Esophagus mucosa (tissue), 1 donor: Measurements from ENCODE around the gene BRAT1. TPM values are rescaled to one million over a fixed set of nuclear protein-coding genes. Genes with fewer than 3 reads are reported as not detected.
A peak's percentile ranks its signal among the peaks of the same experiment; 100 is the strongest.

Experiments used
- ATAC-seq: fragments of 200-7000 bp; cut with Tn5 transposase; one replicate; pipeline ENCODE4 v1.9.1; 2020
- total RNA-seq: library from RNA; stranded (reverse); gene quantifications from one replicate; pipeline ENCODE4 v1.2.4, GENCODE V29; 2023
- donor health status: DM: yes; HTN: yes; CAD: no.

BRAT1 gene
- total RNA-seq, 1 donor from 2014 or later: 11.9 TPM

DNA sequence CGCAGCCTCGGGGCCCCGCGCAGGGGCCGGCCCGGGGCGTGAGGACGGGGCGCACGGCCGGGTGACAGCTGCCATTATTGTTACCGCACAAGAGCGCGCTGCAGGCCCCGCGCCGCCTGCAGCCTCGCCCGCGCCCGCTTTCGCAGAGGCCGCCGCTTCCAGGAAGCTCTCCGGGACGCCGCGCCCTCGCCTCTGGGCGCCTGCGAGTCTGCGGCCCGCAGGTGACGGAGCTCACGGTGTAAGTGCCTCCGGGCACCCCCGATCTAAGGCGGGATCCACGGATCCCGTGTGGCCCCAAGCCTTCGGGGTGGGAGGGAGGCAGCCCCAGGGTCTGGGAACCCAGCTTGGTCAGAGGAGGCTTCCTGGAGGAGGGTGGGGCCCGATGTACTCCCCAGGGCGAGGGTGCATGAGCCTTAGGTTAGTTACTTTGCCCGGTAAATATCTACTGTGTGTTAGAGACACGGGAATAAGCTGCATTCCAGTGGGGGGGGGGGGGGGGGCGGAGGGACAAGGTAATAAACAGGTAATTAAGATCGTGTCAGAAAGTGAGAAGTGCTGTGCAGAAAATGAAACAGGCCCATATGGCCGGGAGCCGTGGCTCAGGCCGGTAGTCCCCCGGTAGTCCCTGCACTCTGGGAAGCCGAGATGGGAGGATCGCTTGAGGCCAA, 4.1 kb upstream of the BRAT1 start:
- ATAC-seq: peak; percentile 7

GRCh38 chr7:2558629-2559282, 3.4 kb upstream of the BRAT1 start, which contains the start of gene IQCE:
Gene IQCE, plus strand, starts transcription at chr7:2558979. Its CDS starts 203 bp downstream, at chr7:2559182.
- peak; percentile 73 for ATAC-seq

DNA sequence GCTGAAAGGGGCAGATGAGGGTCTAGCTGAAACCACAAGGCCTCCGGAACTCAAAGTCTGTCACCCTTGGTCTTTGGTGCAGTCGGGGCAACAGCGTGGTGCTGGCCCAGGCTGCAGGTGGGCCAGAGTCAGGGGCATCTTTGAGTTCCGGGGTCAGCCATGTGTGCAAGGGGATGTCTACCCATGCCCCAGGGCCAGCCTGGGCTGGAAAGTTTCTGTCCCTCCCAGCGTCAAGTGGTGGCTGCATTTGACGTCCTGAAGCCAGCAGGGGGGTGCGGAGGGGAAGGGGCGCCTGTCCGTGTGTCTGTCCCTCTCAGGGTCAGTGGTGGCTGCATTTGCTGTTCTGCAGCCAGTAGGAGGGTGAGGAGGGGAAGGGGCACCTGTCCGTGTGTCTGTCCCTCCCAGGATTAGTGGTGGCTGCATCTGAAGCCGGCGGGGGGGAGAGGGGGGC, 638 bp downstream of the BRAT1 start:
- no peak for ATAC-seq

- ATAC-seq: peak; percentile 3
Measured at GRCh38 chr7:2553831-2554581, 1.3 kb downstream of the BRAT1 start.

- ATAC-seq: no peak
Measured at GRCh38 chr7:2553108-2553507, 2.2 kb downstream of the BRAT1 start.

DNA sequence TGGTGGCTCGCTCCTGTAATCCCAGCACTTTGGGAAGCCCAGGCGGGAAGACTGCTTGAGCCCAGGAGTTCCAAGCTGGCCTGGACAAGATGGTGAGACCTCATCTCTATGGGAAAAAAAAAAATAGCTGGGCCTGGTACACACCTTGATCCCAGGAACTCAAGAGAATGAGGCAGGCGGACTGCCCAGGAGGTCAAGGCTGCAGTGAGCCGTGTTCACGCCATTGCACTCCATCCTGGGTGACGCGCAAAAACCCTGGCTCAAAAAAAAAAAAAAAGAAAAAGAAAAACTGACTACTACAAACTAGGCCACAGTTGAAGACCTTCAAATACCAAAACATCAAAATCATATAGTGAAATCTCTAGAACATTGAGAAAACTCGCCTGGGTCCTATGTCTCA, 3.9 kb downstream of the BRAT1 start:
- no peak for ATAC-seq

GRCh38 chr7:2546776-2547586, 8.3 kb downstream of the BRAT1 start:
- ATAC-seq: no peak

- ATAC-seq: no peak
Measured at GRCh38 chr7:2545746-2546425, 9.4 kb downstream of the BRAT1 start.

DNA sequence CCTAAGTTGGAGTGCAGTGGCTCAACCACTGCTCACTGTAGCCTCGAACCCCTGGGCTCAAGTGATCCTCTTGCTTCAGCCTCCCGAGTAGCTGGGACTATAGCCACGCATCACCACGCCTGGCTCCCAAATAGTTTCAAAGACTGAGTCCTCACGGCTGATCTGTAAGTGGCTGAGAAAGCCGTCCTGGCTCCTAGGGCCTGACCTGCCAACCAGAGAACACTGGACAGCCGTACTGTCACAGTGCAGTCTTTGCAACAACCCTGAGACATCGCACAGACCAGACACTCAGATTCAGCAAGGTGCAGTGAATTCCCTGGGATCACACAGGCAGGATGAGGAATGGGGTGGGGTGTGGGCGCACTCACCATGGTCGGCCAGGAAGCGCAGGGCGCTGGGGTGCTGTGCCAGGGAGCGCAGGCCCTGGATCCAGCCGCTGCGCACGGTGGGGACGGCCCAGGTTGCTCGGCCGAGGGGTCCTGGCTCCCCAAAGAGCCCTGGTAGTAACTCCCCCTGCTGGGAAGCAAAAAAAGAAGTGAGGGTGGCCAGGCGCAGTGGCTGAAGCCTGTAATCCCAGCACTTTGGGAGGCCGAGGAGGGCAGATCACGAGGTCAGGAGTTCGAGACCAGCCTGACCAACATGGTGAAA, 10.7 kb downstream of the BRAT1 start:
- no peak for ATAC-seq

DNA sequence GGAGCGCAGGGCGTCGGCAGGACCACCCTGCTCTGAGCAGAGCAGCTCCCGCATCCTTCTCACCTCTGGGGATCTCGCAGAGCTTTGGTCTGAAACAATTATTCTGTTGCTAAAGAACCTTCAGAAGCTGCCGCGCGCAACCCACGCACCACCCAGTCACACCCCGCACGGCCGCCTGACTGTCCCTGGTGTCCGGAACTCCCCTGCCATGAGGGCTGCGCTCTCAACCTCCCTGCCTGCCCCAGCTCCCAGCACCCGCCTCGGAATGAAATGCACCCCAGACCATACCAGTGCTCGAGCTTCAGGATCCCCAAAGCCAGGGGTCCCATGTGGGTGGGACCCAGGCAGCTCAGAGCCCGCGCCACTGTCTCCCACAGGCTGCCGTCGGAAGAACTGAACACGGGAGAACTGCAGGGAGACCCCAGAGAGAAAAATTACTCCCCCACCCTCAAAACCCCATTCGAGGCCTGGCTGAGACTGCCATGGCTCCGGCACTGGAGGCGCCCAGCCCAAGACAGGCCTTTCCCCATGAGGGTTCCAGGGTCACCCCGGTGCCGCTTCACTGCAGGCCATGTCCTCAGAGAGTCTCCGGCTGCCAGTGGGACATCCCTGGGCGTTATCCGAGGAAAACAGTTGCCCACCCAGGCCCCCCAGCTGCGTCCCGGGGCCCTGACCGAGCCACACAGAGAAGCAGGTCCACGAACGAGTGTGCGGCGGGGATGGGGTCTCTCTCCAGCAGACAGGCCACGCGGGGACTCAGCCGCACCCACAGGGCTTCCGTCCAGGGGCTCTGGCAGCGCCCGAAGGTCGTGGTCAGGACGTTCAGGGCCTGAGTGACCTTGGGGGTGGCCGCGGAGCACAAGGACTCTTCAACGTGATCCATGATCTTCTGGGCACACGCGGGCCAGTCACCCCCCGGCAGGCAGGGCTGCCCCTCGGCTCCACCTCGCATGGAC, 12.1 kb downstream of the BRAT1 start:
- ATAC-seq: no peak

DNA sequence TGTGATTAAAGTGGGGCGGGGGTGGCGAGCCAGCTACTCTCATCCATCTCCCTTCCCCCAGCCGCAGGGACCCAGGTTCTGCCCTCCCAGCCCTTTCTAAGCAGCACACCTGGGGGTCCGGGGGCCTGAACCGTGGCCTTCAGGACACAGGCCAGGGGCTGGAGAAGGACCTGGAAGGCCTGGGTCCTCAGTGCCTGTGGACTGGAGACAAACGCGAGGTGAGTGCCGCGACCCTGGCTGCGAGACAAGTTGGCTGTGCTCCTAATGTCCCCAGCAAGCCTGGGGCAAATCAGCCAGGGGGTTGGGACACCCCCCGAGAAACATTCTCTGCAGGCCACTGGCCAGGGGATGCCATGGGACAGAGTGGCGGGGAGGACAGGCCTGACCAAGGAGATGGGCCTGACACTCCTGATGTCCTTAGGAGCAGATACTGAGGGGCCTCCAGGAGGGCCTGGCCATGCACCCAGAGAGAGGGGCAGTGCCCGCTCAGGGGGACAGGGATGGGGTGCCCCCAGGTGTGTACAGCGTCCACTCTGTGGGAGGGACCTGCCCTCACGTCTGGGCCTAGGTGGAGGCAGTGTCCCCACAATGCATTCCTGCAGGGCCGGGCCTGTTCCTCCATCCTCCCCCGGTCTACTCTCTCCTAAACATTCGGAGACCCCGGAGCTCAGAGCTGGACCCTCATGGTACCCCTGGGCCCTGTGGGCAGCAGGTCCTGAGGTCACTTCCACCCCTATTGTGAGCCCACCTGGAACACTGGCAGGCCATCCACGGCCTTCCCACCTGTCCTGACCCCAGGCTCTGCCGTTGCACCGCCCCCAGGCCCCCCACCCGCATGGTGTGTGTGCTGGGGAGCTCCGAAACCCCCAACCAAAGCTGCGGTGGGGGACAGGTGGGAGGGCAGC, 13.1 kb downstream of the BRAT1 start:
- peak; percentile 11 for ATAC-seq

GRCh38 chr7:2541291-2542010, 13.9 kb downstream of the BRAT1 start:
- no peak for ATAC-seq

GRCh38 chr7:2540641-2541051, 14.7 kb downstream of the BRAT1 start:
- no peak for ATAC-seq

- no peak for ATAC-seq
Measured at GRCh38 chr7:2540133-2540532, 15.2 kb downstream of the BRAT1 start.

- no peak for ATAC-seq
Measured at GRCh38 chr7:2539031-2539911, 16.1 kb downstream of the BRAT1 start.

- peak; percentile 12 for ATAC-seq
Measured at GRCh38 chr7:2537981-2538851, 17.1 kb downstream of the BRAT1 start.
